HepG2 (cell line): Measurements from ENCODE around the gene C4orf54. TPM values are rescaled to one million over a fixed set of nuclear protein-coding genes. Genes with fewer than 3 reads are reported as not detected.

Experiments used
- ATAC-seq: fragments of 200-7000 bp; cut with Tn5 transposase; 3 replicates; pipeline ENCODE4 v1.9.1; 2020; ENCODE audit warnings: mild to moderate bottlenecking, moderate library complexity
- BruUV-seq: library from RNA; stranded (reverse); fragments of 400-500 nt; replicated peaks from 2 replicates; lab custom pipeline; 2021; lab: Mats Ljungman, UMichigan
- CTCF ChIA-PET: fragments of 300-600 bp; formaldehyde crosslinking; extraction: SDS; loops from one replicate; lab custom pipeline; 2021; ENCODE audit warnings: low total read pairs, inconsistent platforms, low intra/inter-chr PET ratio; lab: Yijun Ruan, JAX
- POLR2A ChIA-PET: fragments of 350-600 bp; sonication (Branson Sonifier 250); formaldehyde crosslinking; loops from one replicate; lab custom pipeline; 2020; ENCODE audit warnings: antibody characterized with exemption, inconsistent platforms; lab: Yijun Ruan, JAX
- DNase-seq: peaks from one replicate; pipeline ENCODE4 v3.0.0-alpha.2; 2015; ENCODE audit warnings: low spot score
- FAIRE-seq: peaks from 3 replicates; lab custom pipeline; 2011; peaks lifted over from hg19 to GRCh38; lab: Jason Lieb, UNC
- H2AFZ ChIP-seq: one replicate; pipeline ENCODE4 v1.6.1; 2011; ENCODE audit warnings: low read length, inconsistent platforms
- H3K27ac ChIP-seq: fragments of 300-600 bp; 3 replicates; pipeline ENCODE4 v1.8.0; 2011; ENCODE audit warnings: mixed run types, mild to moderate bottlenecking, mixed read lengths, low read length, inconsistent platforms; ENCODE audit not compliant: insufficient read depth; ENCODE audit errors: extremely low read length
- H3K27me3 ChIP-seq, 2 experiments: fragments of 200-600 bp in 1 of 2; 2 replicates in 1 of 2; 3 replicates in 1 of 2; pipeline versions ENCODE4 v1.6.0 to v1.8.0; 2011; ENCODE audit warnings: low read length in 2 of 2, mild to moderate bottlenecking in 2 of 2, moderate library complexity in 2 of 2, inconsistent platforms in 1 of 2; ENCODE audit not compliant: insufficient read depth in 2 of 2, control insufficient read depth in 1 of 2
- H3K36me3 ChIP-seq, 2 experiments: fragments of 200-600 bp in 1 of 2; replicated peaks in 1 of 2; 2 replicates in 1 of 2; 3 replicates in 1 of 2; pipeline versions ENCODE4 v1.5.1 to v1.8.0; 2011; ENCODE audit warnings: low read length in 2 of 2, inconsistent platforms in 1 of 2; ENCODE audit not compliant: insufficient read depth in 2 of 2, control insufficient read depth in 1 of 2
- H3K4me1 ChIP-seq: 2 replicates; pipeline ENCODE4 v1.5.1; 2012; ENCODE audit warnings: low read length, inconsistent platforms; ENCODE audit not compliant: insufficient read depth
- H3K4me2 ChIP-seq: 2 replicates; pipeline ENCODE4 v1.6.0; 2011; ENCODE audit warnings: low read depth, low read length, inconsistent platforms
- H3K4me3 ChIP-seq, 3 experiments: fragments of 200-600 bp in 1 of 3; sonication (generic), shearing (Covaris generic) in 1 of 3; replicated peaks in 1 of 3; 2 replicates each; pipeline ENCODE4 v1.5.1; 2011 to 2016; ENCODE audit warnings: low read length in 3 of 3, inconsistent platforms in 2 of 3, low read depth in 2 of 3, mild to moderate bottlenecking in 2 of 3, control low read depth in 1 of 3, mixed read lengths in 1 of 3; ENCODE audit not compliant: insufficient read depth in 1 of 3
- H3K79me2 ChIP-seq: one replicate; pipeline ENCODE4 v1.6.1; 2011; ENCODE audit warnings: low read length, inconsistent platforms; ENCODE audit not compliant: insufficient read depth
- H3K9ac ChIP-seq: 2 replicates; pipeline ENCODE4 v1.6.0; 2011; ENCODE audit warnings: mild to moderate bottlenecking, low read depth, low read length, inconsistent platforms; ENCODE audit not compliant: insufficient read depth
- H3K9me3 ChIP-seq: 2 replicates; pipeline ENCODE4 v1.5.1; 2012; ENCODE audit warnings: mild to moderate bottlenecking, low read length
- H4K20me1 ChIP-seq: 2 replicates; pipeline ENCODE4 v1.6.0; 2011; ENCODE audit warnings: inconsistent platforms, mild to moderate bottlenecking, low read length, moderate library complexity; ENCODE audit not compliant: insufficient read depth
- ARID2 ChIP-seq: sonication (generic); formaldehyde crosslinking; IDR thresholded peaks from 2 replicates; pipeline ENCODE4 v1.8.1; 2022; ENCODE audit warnings: mild to moderate bottlenecking, missing genetic modification reagents, borderline replicate concordance
- ATF7 ChIP-seq, 2 experiments: fragments of 450-650 bp in 1 of 2; sonication (generic) in 1 of 2; formaldehyde crosslinking in 1 of 2; IDR thresholded peaks; 2 replicates each; pipeline versions ENCODE4 v1.4.0 to v1.6.1; 2016 to 2020; ENCODE audit warnings: antibody characterized with exemption in 1 of 2, mild to moderate bottlenecking in 1 of 2, missing genetic modification reagents in 1 of 2
- HNRNPK ChIP-seq: fragments of 200-400 bp; formaldehyde crosslinking; IDR thresholded peaks from 2 replicates; pipeline ENCODE4 v1.6.1; 2018; ENCODE audit warnings: low read length, low read depth, moderate library complexity, mild to moderate bottlenecking; ENCODE audit not compliant: poor library complexity, severe bottlenecking
- ZFP90 ChIP-seq: sonication (generic); formaldehyde crosslinking; IDR thresholded peaks from 2 replicates; pipeline ENCODE4 v1.8.0; 2022; ENCODE audit warnings: missing genetic modification reagents, mild to moderate bottlenecking, inconsistent platforms, borderline replicate concordance
- ZHX2 ChIP-seq, 2 experiments: sonication (generic) in 1 of 2; formaldehyde crosslinking in 1 of 2; IDR thresholded peaks; 2 replicates each; pipeline versions ENCODE4 v1.6.1 to v1.9.0; 2014 to 2022; ENCODE audit warnings: antibody characterized with exemption in 1 of 2, borderline replicate concordance in 1 of 2, inconsistent platforms in 1 of 2, low read depth in 1 of 2, missing genetic modification reagents in 1 of 2
- ZNF224 ChIP-seq: sonication (generic); formaldehyde crosslinking; IDR thresholded peaks from 2 replicates; pipeline ENCODE4 v1.5.0; 2020; ENCODE audit warnings: mild to moderate bottlenecking, missing genetic modification reagents
- ZNF24 ChIP-seq: fragments of 450-650 bp; IDR thresholded peaks from 2 replicates; pipeline ENCODE4 v1.6.1; 2017; ENCODE audit warnings: antibody characterized with exemption, mild to moderate bottlenecking
- ZNF326 ChIP-seq: sonication (generic); formaldehyde crosslinking; IDR thresholded peaks from 2 replicates; pipeline ENCODE4 v1.4.0; 2020; ENCODE audit warnings: missing genetic modification reagents, borderline replicate concordance
- ZNF564 ChIP-seq: sonication (generic); formaldehyde crosslinking; IDR thresholded peaks from 2 replicates; pipeline ENCODE4 v1.8.1; 2023; ENCODE audit warnings: mild to moderate bottlenecking, missing genetic modification reagents
- WGBS: methylation state at CpG from one replicate; pipeline ENCODE4 v1.1.6; 2017; ENCODE audit warnings: low lambda C conversion rate; 5-methylcytosine and 5-hydroxymethylcytosine counted together
- in situ Hi-C: cut with HindIII; loops from 2 replicates; pipeline ENCODE4 v1.10.0; 2017; ENCODE audit warnings: low pct_unique_long_range_greater_than_20kb; ENCODE audit not compliant: extremely low pct_ligation_motif_present
- intact Hi-C: fragments of 100-400 bp; cut with micrococcal nuclease; formaldehyde crosslinking; loops from one replicate; pipeline ENCODE4 v1.10.0; 2022; ENCODE audit not compliant: unreplicated experiment
- polyA plus RNA-seq, 8 experiments: library from polyadenylated mRNA; depleted of rRNA in 3 of 8; stranded (reverse) in 7 of 8; unstranded in 1 of 8; fragments of >200 nt; fragmentation: Illumina TruSeq in 4 of 8; extraction: Trizol in 4 of 8; gene quantifications; 2 replicates each; pipeline versions ENCODE4 v1.2.1 to v1.2.3, GENCODE V29; 2011 to 2016; ENCODE audit warnings: low read depth in 4 of 8, missing spikeins in 1 of 8, mixed read lengths in 1 of 8; ENCODE audit not compliant: insufficient read depth in 1 of 8
- total RNA-seq, 5 experiments: library from RNA; depleted of rRNA; stranded (reverse); fragments of >200 nt; fragmentation: Illumina TruSeq; extraction: Trizol; gene quantifications; 2 replicates each; pipeline ENCODE4 v1.2.3, GENCODE V29; 2016; ENCODE audit warnings: low read depth in 1 of 5

C4orf54 gene
- total and polyA plus RNA-seq, 2 of the 13 experiments (the other 11 are each of a cell fraction or from before 2014, with no cell fraction given): not detected

GRCh38 chr4:99612704-99613103 lies 44.9 kb downstream of the C4orf54 start:
- FAIRE-seq (no peak), ATAC-seq (no peak), DNase-seq (no peak)
- in situ Hi-C loops: no loop called here
- no peak overlapping the region for H3K4me3 ChIP-seq
- H3K79me2 ChIP-seq: no peaks in the 10 kb centered on the region
- WGBS: 74% methylated on average over 3 of the region's 5 CpGs
- H3K9me3 ChIP-seq: no peaks in the 10 kb centered on the region
- H3K27ac ChIP-seq: no peak overlapping the region
- H4K20me1 ChIP-seq: no peaks in the 10 kb centered on the region
- ChIA-PET CTCF (no interaction called here), POLR2A (no interaction called here)
- intact Hi-C loops: no loop called here
- TF ChIP-seq ZNF224 (CRISPR knock-in tag) (no peak), ZNF564 (CRISPR knock-in tag) (no peak), ZNF326 (no peak)
- no peaks in the 10 kb centered on the region for H3K4me1 ChIP-seq
- H2AFZ ChIP-seq: no peak overlapping the region
- BruUV-seq: no TSS peak
- no peaks in the 10 kb centered on the region for H3K27me3 ChIP-seq
- H3K36me3 ChIP-seq: peaks cover 13 to 66% of the 10 kb centered on the region in 2 experiments
- H3K9ac ChIP-seq: no peak overlapping the region
- H3K4me2 ChIP-seq: no peak overlapping the region

DNA sequence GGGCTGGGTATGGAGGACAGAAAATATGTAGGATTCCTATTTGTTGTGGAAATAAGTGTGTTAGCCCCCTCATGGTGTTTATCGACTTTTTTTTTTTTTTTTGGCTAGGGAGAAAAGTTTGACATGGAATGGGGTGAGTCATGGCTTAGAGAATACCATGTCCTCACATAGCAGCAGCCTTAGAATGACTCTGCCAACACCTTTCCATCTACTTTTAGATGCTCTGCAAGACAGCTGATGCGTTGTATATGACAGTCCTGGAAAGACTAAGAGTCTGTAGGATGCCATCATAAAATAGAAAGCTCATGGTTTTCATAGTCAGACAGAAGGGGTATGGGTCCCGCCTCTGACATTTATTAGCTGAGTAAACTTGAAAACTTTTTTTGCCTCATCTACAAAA lies 45.3 kb downstream of the C4orf54 start:
- H3K36me3 ChIP-seq: peaks cover 13 to 67% of the 10 kb centered on the region in 2 experiments
- TF ChIP-seq HNRNPK (no peak), ZHX2 (IDR thresholded peaks at IDR 0.05; ENCODE audit: low read depth) (no peak), ZHX2 (CRISPR knock-in tag; IDR thresholded peaks at IDR 0.05; ENCODE audit: borderline replicate concordance) (no peak), ZNF24 (no peak), ARID2 (no peak), ATF7 (IDR thresholded peaks at IDR 0.05) (peak; percentile 39; the same call in 1 of the 2 replicates), ATF7 (CRISPR knock-in tag; IDR thresholded peaks at IDR 0.05) (no peak), ZFP90 (CRISPR knock-in tag) (no peak)
- intact Hi-C loops (no loop called here), in situ Hi-C loops (no loop called here)
- no peak for DNase-seq
- CTCF ChIA-PET: no interaction called here
- no peaks in the 10 kb centered on the region for H3K4me1 ChIP-seq
- no peak for ATAC-seq
- 92% methylated on average over 3 of the region's 3 CpGs for WGBS
- no TSS peak for BruUV-seq
- H4K20me1 ChIP-seq: no peaks in the 10 kb centered on the region
- H3K79me2 ChIP-seq: no peaks in the 10 kb centered on the region
- no peak overlapping the region for H3K4me3 ChIP-seq
- H3K27ac ChIP-seq: no peak overlapping the region
- H3K27me3 ChIP-seq: no peaks in the 10 kb centered on the region
- no peak overlapping the region for H3K9ac ChIP-seq
- no peak for FAIRE-seq
- POLR2A ChIA-PET: no interaction called here
- H2AFZ ChIP-seq: no peak overlapping the region
- no peaks in the 10 kb centered on the region for H3K9me3 ChIP-seq
- H3K4me2 ChIP-seq: no peak overlapping the region
